Activated CD4-positive, alpha-beta T cell treated with anti-CD3 and anti-CD28 coated beads for 36 hours (primary cell): ENCODE measurements around the gene PIP4K2C. TPM values are rescaled to one million over a fixed set of nuclear protein-coding genes. Genes with fewer than 3 reads are reported as not detected.
"Not testable (repeated sequence)": the region's sequence is repeated elsewhere in the genome, so short reads cannot be mapped to it uniquely, and the experiment has no call there.

Source experiments
- ATAC-seq: fragments of 200-7000 bp; cut with Tn5 transposase; one replicate; pipeline ENCODE4 v1.10.0; 2021; ENCODE audit warnings: mild to moderate bottlenecking, moderate library complexity
- CTCF ChIA-PET: fragments of 350-600 bp; sonication (Branson Sonifier 250); formaldehyde crosslinking; loops from one replicate; lab custom pipeline; 2021; ENCODE audit warnings: antibody characterized with exemption; lab: Charles Lee
- POLR2A ChIA-PET: fragments of 350-600 bp; sonication (Branson Sonifier 250); formaldehyde crosslinking; loops from one replicate; lab custom pipeline; 2021; ENCODE audit warnings: antibody characterized with exemption, inconsistent platforms; lab: Charles Lee
- DNase-seq: peaks from one replicate; pipeline ENCODE4 v3.0.0-alpha.2; 2020
- H3K27ac Mint-ChIP-seq: one replicate; pipeline ENCODE4 v1.8.0; 2021; ENCODE audit warnings: mixed read lengths
- H3K27me3 Mint-ChIP-seq: one replicate; pipeline ENCODE4 v1.8.0; 2021; ENCODE audit warnings: mixed read lengths
- H3K36me3 Mint-ChIP-seq: one replicate; pipeline ENCODE4 v1.8.0; 2021; ENCODE audit warnings: low read depth, mixed read lengths
- H3K4me1 Mint-ChIP-seq: one replicate; pipeline ENCODE4 v1.8.0; 2021; ENCODE audit warnings: mixed read lengths
- H3K4me3 Mint-ChIP-seq: one replicate; pipeline ENCODE4 v1.8.0; 2021; ENCODE audit warnings: mild to moderate bottlenecking, moderate library complexity, mixed read lengths
- H3K9me3 Mint-ChIP-seq: one replicate; pipeline ENCODE4 v1.8.0; 2021; ENCODE audit warnings: low read depth, mixed read lengths
- intact Hi-C, 2 experiments: fragments of 100-400 bp; cut with DNase I in 1 of 2; cut with micrococcal nuclease in 1 of 2; formaldehyde crosslinking; loops; one replicate each; pipeline versions ENCODE4 v1.14.2 to v1.15.1; 2022 to 2024; cut with DNase I, micrococcal nuclease
- total RNA-seq, 2 experiments: library from RNA; stranded (reverse); gene quantifications; one replicate each; pipeline ENCODE4 v1.2.3, GENCODE V29; 2021

PIP4K2C gene
- total RNA-seq, 2 experiments from 2014 or later = 12.1 to 14.9 TPM

DNA sequence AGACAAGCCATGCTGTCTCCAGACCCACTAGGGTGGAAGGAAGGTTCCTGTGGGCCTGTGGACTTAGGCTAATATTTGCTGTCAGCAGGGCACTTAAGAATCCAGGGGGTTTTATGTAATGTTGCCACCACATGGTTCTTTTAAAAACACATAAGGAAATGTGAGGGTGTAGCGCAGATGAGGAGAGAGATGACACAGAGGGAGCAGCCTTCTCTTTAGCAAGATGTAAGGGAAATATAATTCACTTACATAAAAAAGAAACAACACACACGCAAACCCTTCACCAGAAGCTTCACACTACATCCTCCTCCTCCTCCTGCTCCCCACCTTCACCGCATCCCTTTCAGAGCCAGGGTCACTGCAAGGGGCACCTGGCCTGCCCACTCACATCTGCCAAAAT, 4.9 kb upstream of the PIP4K2C start:
- Mint-ChIP-seq H3K4me3 (no peak overlapping the region), H3K27me3 (peaks cover 5% of the 10 kb centered on the region), H3K4me1 (peaks cover 6% of the 10 kb centered on the region), H3K9me3 (no peaks in the 10 kb centered on the region), H3K27ac (no peak overlapping the region), H3K36me3 (no peaks in the 10 kb centered on the region)
- CTCF ChIA-PET = interaction anchor here (2.2 to 5.6 kb wide), 3 partner anchors 13 to 39 kb away, joined by 8 to 76 read pairs (median 19); partner anchors contain the start of gene DCTN2
- POLR2A ChIA-PET = no interaction called here
- DNase-seq (no peak), ATAC-seq (no peak)
- intact Hi-C loops = no loop called here

DNA sequence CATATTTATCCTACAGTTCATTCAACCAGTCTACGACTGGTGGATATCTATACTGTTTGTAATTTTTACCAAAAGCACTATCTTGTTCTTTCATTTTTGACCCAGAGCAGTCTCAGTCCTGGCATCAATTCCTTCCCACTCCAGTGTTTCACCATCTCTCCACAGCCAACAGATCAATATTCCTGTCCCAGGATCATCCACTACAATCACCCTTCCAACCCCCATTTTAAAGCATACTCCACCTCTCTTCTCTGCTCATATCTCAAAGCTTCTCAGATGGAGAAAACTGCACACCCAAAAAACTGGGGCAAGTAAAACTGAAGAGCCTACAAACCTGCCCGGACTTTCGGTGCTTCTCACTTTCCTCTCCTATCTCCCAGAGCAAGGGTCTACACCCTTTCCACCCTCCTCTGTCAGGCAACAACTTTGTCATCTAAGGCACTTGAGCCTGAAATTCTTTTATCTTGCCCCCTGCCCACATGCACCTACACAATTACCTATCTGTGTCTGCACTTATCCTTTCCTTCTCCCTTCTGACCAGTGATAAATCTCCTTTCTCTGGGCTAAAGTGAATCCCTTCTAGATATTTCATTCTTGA, 4.1 kb upstream of the PIP4K2C start:
- ATAC-seq = no peak
- no peak overlapping the region for H3K4me3 Mint-ChIP-seq

DNA sequence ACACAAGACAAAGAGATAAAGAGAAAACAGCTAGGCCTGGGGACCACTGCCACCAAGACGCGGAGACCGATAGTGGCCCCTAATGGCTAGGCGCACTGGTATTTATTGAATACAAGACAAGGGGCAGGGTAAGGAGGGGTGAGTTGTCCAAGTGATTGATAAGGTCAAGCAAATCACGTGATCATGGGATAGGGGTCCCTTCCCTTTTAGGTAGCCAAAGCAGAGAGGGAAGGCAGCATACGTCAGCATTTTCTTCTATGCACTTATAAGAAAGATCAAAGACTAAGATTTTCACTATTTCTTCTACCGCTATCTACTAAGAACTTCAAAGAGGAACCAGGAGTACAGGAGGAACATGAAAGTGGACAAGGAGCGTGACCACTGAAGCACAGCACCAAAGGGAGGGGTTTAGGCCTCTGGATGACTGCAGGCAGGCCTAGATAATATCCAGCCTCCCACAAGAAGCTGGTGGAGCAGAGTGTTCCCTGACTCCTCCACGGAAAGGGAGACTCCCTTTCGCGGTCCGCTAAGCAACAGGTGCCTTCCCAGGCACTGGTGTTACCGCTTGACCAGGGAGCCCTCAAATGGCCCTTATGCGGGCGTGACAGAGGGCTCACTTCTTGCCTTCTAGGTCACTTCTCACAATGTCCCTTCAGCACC, 1.9 kb upstream of the PIP4K2C start:
- H3K27ac Mint-ChIP-seq, POLR2A ChIA-PET, H3K27me3 Mint-ChIP-seq, H3K4me3 Mint-ChIP-seq, ATAC-seq, H3K36me3 Mint-ChIP-seq, intact Hi-C loops, H3K9me3 Mint-ChIP-seq, DNase-seq: not testable (repeated sequence)
- H3K4me1 Mint-ChIP-seq = peaks cover 21% of the 10 kb centered on the region
- CTCF ChIA-PET = interaction anchor here (1.0 to 1.2 kb wide), 2 partner anchors 32 to 38 kb away, joined by 4 to 5 read pairs; no protein-coding TSS in a partner anchor

More for the DNA sequence above, 4.1 kb upstream of the PIP4K2C start:
- CTCF ChIA-PET = interaction anchor here (0.5 to 2.2 kb wide), 3 partner anchors 12 to 45 kb away, joined by 3 to 8 read pairs (median 4); partner anchors contain the start of gene DCTN2
- intact Hi-C loops = no loop called here
- no peak for DNase-seq
- peaks cover 11% of the 10 kb centered on the region for H3K4me1 Mint-ChIP-seq
- peaks cover 5% of the 10 kb centered on the region for H3K27me3 Mint-ChIP-seq
- no peak overlapping the region for H3K27ac Mint-ChIP-seq
- no peaks in the 10 kb centered on the region for H3K9me3 Mint-ChIP-seq
- no peaks in the 10 kb centered on the region for H3K36me3 Mint-ChIP-seq
- POLR2A ChIA-PET = no interaction called here

DNA sequence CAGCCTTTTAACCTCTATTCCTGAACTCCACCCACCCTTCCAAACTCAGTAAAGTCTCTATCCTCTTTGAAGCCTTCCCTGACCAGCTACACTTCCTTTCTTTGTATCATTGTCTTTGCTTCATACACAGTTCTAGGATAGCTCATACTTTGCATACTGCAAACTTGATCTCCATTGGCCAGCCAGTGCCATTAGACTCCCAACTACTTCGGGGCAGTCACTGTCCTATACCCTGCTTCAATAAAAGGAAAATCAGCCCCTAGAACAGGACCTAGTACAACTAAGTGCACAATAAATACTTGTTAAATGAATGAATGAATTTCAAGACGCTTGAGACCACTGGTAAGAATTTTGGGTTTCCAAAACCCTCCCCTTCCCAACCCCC, 521 bp upstream of the PIP4K2C start:
- H3K27me3 Mint-ChIP-seq = no peaks in the 10 kb centered on the region
- H3K9me3 Mint-ChIP-seq = no peaks in the 10 kb centered on the region
- no peaks in the 10 kb centered on the region for H3K36me3 Mint-ChIP-seq
- H3K4me3 Mint-ChIP-seq = peak overlapping the region; percentile 82
- peak overlapping the region; percentile 70 for H3K27ac Mint-ChIP-seq
- DNase-seq (no peak), ATAC-seq (no peak)
- H3K4me1 Mint-ChIP-seq = peaks cover 21% of the 10 kb centered on the region
- CTCF ChIA-PET = interaction anchor here (1.0 to 1.8 kb wide), 4 partner anchors 24 to 361 kb away, joined by 3 to 4 read pairs (median 3); partner anchors contain the start of genes B4GALNT1 and SHMT2
- POLR2A ChIA-PET = interaction anchor here (0.9 kb wide), 1 partner anchor 24 kb away, joined by 4 read pairs; no protein-coding TSS in a partner anchor
- intact Hi-C loops = no loop called here

DNA sequence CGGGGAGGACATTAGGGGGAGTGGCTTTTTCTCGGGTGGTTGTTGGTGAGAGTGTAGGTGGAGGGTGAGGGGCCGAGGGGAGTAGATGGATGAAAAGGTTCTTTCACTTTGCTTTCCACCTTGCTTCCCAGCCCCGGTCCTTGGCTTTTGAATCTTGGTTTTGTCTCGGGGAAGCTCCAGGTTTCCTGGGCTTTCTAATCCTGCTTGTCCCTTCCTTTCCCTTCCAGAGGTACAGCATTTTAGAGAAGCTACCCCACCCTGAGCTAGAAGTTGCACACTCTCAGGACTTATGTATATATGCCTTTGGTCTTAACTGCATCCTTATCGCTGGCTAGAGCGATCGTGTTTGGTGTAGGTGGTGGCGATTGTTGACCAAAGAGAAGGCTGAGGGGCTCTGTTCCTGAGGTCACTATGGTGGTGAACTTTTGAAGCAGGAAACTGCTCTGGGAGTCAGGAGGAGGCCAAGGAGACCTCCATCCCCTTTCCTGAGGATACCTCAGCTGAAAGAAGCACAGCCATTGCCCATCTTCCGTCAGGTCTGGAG, 862 bp downstream of the PIP4K2C start:
- CTCF ChIA-PET = interaction anchor here (0.5 to 3.7 kb wide), 7 partner anchors 9 to 543 kb away, joined by 3 to 28 read pairs (median 3); no protein-coding TSS in a partner anchor
- DNase-seq (no peak), ATAC-seq (no peak)
- Mint-ChIP-seq H3K4me1 (peaks cover 21% of the 10 kb centered on the region), H3K4me3 (peak overlapping the region; percentile 82), H3K27ac (peak overlapping the region; percentile 69), H3K36me3 (no peaks in the 10 kb centered on the region), H3K27me3 (no peaks in the 10 kb centered on the region), H3K9me3 (no peaks in the 10 kb centered on the region)
- intact Hi-C loops = loop anchor here in 1 of 2 experiments (1.0 kb wide), 5 partner anchors 12 to 101 kb away; partner anchors contain the start of genes ARHGEF25, DCTN2, DTX3 and MBD6
- POLR2A ChIA-PET = interaction anchor here (0.6 kb wide), 2 partner anchors 8 to 11 kb away, joined by 3 read pairs; no protein-coding TSS in a partner anchor

- Mint-ChIP-seq H3K4me1 (peaks cover 21% of the 10 kb centered on the region), H3K4me3 (peak overlapping the region; percentile 82), H3K36me3 (peaks cover 3% of the 10 kb centered on the region), H3K9me3 (no peaks in the 10 kb centered on the region), H3K27ac (peak overlapping the region; percentile 21), H3K27me3 (no peaks in the 10 kb centered on the region)
- ATAC-seq (no peak), DNase-seq (no peak)
- CTCF ChIA-PET = interaction anchor here (0.6 to 3.7 kb wide), 14 partner anchors 9 to 167 kb away, joined by 3 to 28 read pairs (median 4); no protein-coding TSS in a partner anchor
- intact Hi-C loops = no loop called here
- POLR2A ChIA-PET = interaction anchor here (0.7 kb wide), 1 partner anchor 17 kb away, joined by 3 read pairs; no protein-coding TSS in a partner anchor
Measured at GRCh38 chr12:57592551-57593165, 1.7 kb downstream of the PIP4K2C start.

DNA sequence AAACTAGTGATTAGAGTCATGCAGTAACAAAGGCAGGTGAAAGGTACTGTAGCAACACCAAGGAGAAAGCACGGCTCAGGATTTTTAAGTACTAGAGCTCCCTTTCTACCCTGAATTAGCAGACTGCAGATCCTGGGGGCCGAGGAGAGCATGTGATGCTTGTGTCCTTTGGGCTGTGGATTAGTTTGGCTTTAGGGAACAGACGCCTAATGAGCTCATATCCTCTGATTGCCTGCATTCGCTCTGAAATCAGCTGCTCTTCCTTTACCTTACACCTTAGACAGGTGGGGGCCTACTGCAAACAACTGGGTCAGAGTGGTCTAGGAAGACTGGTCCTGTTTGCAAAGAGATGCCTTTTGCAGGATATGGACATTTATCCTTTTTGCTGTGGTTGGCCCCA, 2.2 kb downstream of the PIP4K2C start:
- CTCF ChIA-PET = interaction anchor here (0.6 to 3.7 kb wide), 14 partner anchors 10 to 148 kb away, joined by 3 to 28 read pairs (median 4); no protein-coding TSS in a partner anchor

DNA sequence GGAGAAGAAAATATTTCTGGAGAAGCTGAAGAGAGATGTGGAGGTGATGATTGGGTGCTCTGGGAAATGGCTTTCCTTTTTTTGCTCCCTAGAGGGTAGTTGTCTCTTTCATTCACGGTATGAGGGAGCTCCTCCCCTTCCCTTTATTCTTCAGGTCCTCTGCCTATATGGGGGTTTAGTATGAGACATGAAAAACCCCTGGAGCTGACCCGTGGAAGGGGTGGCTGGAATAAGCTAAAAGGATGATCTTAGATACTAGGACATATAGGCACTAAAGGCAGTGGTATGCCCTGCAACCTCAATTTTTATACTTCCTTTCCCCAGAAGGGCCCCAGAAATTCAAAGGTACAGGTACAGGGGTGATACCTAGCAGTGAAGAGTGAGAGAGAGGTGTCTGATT, 9.4 kb downstream of the PIP4K2C start:
- DNase-seq (no peak), ATAC-seq (no peak)
- Mint-ChIP-seq H3K27me3 (no peaks in the 10 kb centered on the region), H3K4me1 (peaks cover 18% of the 10 kb centered on the region), H3K36me3 (peaks cover 17% of the 10 kb centered on the region), H3K27ac (no peak overlapping the region), H3K4me3 (no peak overlapping the region), H3K9me3 (no peaks in the 10 kb centered on the region)
- intact Hi-C loops = no loop called here
- CTCF ChIA-PET = interaction anchor here (0.6 to 3.0 kb wide), 9 partner anchors 8 to 36 kb away, joined by 3 to 19 read pairs (median 3); no protein-coding TSS in a partner anchor
- POLR2A ChIA-PET = interaction anchor here (0.7 kb wide), 1 partner anchor 9 kb away, joined by 3 read pairs; no protein-coding TSS in a partner anchor

More for the DNA sequence above, 2.2 kb downstream of the PIP4K2C start:
- H3K27ac Mint-ChIP-seq = no peak overlapping the region
- no peak overlapping the region for H3K4me3 Mint-ChIP-seq
- no peak for DNase-seq
- ATAC-seq = no peak
- peaks cover 5% of the 10 kb centered on the region for H3K36me3 Mint-ChIP-seq
- intact Hi-C loops = no loop called here
- peaks cover 21% of the 10 kb centered on the region for H3K4me1 Mint-ChIP-seq
- no peaks in the 10 kb centered on the region for H3K27me3 Mint-ChIP-seq
- POLR2A ChIA-PET = no interaction called here
- H3K9me3 Mint-ChIP-seq = no peaks in the 10 kb centered on the region

DNA sequence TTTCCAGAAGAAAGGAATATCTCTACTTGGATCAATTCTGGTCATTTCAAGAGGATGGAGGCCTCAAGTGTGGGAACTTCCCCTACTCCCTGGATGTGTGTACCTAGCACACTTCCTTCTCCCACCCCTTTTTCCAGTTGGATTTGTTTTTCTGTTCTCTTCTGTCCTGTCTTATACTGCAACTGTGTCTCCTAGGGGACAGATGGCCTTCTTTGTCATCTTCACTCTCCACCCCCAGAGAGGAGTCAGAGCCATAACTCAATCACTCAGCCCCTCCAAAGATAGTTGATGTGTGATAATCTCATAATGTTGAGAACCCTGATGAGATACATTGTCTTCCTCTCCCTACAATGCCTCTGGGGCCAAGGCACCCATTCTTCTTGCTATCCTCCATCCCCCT, 11.6 kb downstream of the PIP4K2C start:
- Mint-ChIP-seq H3K4me1 (peaks cover 23% of the 10 kb centered on the region), H3K27ac (no peak overlapping the region), H3K9me3 (no peaks in the 10 kb centered on the region), H3K36me3 (peaks cover 15% of the 10 kb centered on the region), H3K27me3 (no peaks in the 10 kb centered on the region), H3K4me3 (no peak overlapping the region)
- ChIA-PET POLR2A (interaction anchor here (0.6 kb wide), 1 partner anchor 11 kb away, joined by 3 read pairs; no protein-coding TSS in a partner anchor), CTCF (interaction anchor here (0.7 to 1.6 kb wide), 2 partner anchors 9 to 19 kb away, joined by 6 read pairs; no protein-coding TSS in a partner anchor)
- ATAC-seq = no peak
- intact Hi-C loops = no loop called here
- no peak for DNase-seq

GRCh38 chr12:57603324-57603723, 12.3 kb downstream of the PIP4K2C start:
- ChIA-PET CTCF (interaction anchor here (1.6 kb wide), 1 partner anchor 10 kb away, joined by 6 read pairs; no protein-coding TSS in a partner anchor), POLR2A (interaction anchor here (0.6 kb wide), 2 partner anchors 11 to 21 kb away, joined by 3 read pairs; no protein-coding TSS in a partner anchor)
- peaks cover 12% of the 10 kb centered on the region for H3K36me3 Mint-ChIP-seq
- H3K9me3 Mint-ChIP-seq = no peaks in the 10 kb centered on the region
- intact Hi-C loops = no loop called here
- H3K4me1 Mint-ChIP-seq = peaks cover 23% of the 10 kb centered on the region
- no peaks in the 10 kb centered on the region for H3K27me3 Mint-ChIP-seq
- H3K27ac Mint-ChIP-seq = no peak overlapping the region
- DNase-seq = no peak
- no peak for ATAC-seq
- H3K4me3 Mint-ChIP-seq = peak overlapping the region; percentile 71
